Fibroblast of villous mesenchyme (primary cell): Measurements from ENCODE around the gene LBH. TPM values are rescaled to one million over a fixed set of nuclear protein-coding genes. Genes with fewer than 3 reads are reported as not detected.
"Not testable (repeated sequence)": the region's sequence is repeated elsewhere in the genome, so short reads cannot be mapped to it uniquely, and the experiment has no call there.

Source experiments
- DNase-seq: peaks from one replicate; pipeline ENCODE4 v3.0.0-alpha.2; 2010; ENCODE audit warnings: low read depth
- H3K4me3 ChIP-seq: 2 replicates; pipeline ENCODE4 v1.5.1; 2011; ENCODE audit warnings: low read depth, mild to moderate bottlenecking, low read length
- CTCF ChIP-seq: IDR thresholded peaks from 2 replicates; pipeline ENCODE4 v1.5.1; 2012; ENCODE audit warnings: low read depth, mild to moderate bottlenecking, low read length; ENCODE audit not compliant: insufficient read depth
- total RNA-seq: library from RNA; depleted of rRNA; stranded (reverse); fragments of >200 nt; gene quantifications from 2 replicates; pipeline ENCODE4 v1.2.3, GENCODE V29; 2012

LBH gene
- total RNA-seq, 1 donor = 803 TPM

DNA sequence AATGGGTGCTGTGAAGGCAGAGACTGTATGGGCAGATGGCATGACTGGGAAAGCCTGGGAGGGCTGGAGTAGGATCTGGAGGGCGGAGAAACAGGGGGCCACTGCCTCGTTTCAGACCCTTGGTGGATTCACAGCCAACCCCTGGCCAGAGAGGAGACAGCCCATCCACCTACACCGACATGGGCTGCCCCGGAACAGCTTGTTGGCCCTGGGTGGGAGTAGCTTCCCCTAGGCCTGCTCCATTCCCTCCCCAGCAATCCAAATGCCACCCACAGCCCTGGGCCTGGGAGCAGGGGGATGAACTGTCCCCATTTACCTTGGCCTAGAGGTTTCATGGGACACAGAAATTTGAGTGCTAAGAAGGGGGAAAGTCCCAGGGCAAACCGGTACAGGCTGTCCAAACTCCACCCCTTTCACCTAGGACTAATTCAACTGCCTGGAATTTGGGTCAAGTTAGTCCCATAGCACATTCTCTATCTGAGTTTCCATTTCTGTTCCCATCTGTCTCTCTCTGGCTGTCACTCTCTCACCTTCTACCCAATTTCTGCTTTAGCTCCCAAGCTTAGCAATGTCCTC lies 37.0 kb downstream of the LBH start:
- no peak for DNase-seq
- TF ChIP-seq CTCF = no peak
- H3K4me3 ChIP-seq = no peak overlapping the region

GRCh38 chr2:30269114-30269770 lies 37.9 kb downstream of the LBH start:
- not testable (repeated sequence) for DNase-seq, H3K4me3 ChIP-seq

- TF ChIP-seq CTCF = no peak
- no peak for DNase-seq
- no peak overlapping the region for H3K4me3 ChIP-seq
Measured at GRCh38 chr2:30269771-30270145, 38.4 kb downstream of the LBH start.

GRCh38 chr2:30270166-30270565 lies 38.8 kb downstream of the LBH start:
- no peak for TF ChIP-seq CTCF
- H3K4me3 ChIP-seq = no peak overlapping the region
- DNase-seq = no peak

GRCh38 chr2:30271301-30271700 lies 40.0 kb downstream of the LBH start:
- no peak for TF ChIP-seq CTCF
- no peak for DNase-seq

DNA sequence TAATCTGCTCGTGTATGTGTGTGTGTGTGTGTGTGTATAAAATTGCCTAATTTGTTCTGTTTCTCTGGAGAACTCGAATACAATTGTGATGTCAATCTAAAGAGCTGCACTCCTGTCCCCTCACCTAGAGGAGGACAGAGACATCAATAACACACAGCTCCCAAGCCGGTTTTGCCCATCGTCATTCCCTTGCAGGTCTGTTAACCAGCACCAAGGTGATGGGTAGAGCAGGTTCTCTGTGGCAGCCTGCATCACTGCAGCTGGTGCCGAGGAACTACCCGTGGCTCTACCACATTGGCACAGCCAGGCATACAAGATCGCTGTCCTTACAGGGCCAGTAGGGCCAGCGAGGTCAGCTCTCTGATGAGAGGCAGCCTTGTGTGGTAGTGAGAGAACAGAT lies 41.0 kb downstream of the LBH start:
- no peak overlapping the region for H3K4me3 ChIP-seq
- no peak for DNase-seq
- no peak for TF ChIP-seq CTCF

More at GRCh38 chr2:30271301-30271700, 40.0 kb downstream of the LBH start:
- H3K4me3 ChIP-seq = no peak overlapping the region

DNA sequence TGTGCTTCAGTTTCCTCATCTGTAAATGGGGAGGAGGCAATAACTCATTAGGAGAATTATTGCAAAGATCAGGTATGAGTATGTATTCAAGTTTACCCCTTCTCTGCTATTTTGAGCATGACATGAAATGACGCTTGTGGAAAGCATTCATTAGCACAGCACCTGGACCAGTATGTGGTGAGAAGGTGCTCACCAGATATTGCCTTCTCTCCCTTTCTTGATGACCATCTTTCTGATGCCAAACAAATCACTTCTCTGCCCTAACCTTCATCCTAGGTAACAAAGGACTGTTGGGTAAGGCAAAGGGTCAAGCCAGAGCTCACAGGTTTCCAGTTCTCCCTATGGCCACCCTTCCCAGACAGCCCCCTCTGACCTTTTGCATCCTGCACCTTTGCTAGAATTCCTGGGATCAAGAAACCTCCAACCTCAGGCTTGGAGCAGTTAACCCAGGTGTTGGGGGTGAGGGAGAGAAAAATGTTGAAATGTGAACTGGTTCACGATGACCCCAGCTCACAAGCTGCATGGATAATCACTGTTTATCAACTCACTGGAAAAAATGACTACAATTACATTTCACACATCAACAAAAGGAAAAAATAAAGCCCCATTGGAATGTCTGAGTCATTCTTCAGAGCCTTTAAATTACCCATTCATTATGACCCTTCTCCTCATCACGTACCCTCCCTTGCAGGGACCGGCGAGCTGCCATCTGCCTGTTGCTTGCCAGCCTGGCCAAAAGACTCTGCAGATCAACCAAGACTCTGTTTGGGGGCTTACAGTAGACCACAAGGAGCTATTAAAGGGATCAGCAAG lies 41.6 kb downstream of the LBH start:
- peak; percentile 71 for DNase-seq
- TF ChIP-seq CTCF = no peak
- H3K4me3 ChIP-seq = no peak overlapping the region
